SK-N-MC (cell line): ENCODE measurements around the gene KCNAB1.

Experiments
- EZH2 ChIP-seq: fragments of 200-600 bp; sonication (generic); IDR thresholded peaks from one replicate; pipeline ENCODE4 v1.6.1; 2017; ENCODE audit warnings: antibody characterized with exemption
- FOXP2 ChIP-seq: optimal IDR thresholded peaks from 2 replicates; pipeline ENCODE3; 2011; ENCODE audit warnings: mild to moderate bottlenecking, moderate library complexity; ENCODE audit not compliant: insufficient read depth; ENCODE audit errors: extremely low read length, control extremely low read depth
- POLR2AphosphoS5 ChIP-seq: IDR thresholded peaks from 2 replicates; pipeline ENCODE4 v1.6.1; 2012; ENCODE audit warnings: mild to moderate bottlenecking, low read depth, low read length, borderline replicate concordance

- TF ChIP-seq POLR2AphosphoS5 (no peak), EZH2 (no peak), FOXP2 (no peak)
Measured at GRCh38 chr3:156516284-156516683, 395.9 kb downstream of the KCNAB1 start.
